ENCODE measurements around the gene PCMT1. TPM values are rescaled to one million over a fixed set of nuclear protein-coding genes. Genes with fewer than 3 reads are reported as not detected.
"Not testable (repeated sequence)": the region's sequence is repeated elsewhere in the genome, so short reads cannot be mapped to it uniquely, and the experiment has no call there.

The PCMT1 gene
- total RNA-seq, 1 donor from 2014 or later, result 152 TPM

DNA sequence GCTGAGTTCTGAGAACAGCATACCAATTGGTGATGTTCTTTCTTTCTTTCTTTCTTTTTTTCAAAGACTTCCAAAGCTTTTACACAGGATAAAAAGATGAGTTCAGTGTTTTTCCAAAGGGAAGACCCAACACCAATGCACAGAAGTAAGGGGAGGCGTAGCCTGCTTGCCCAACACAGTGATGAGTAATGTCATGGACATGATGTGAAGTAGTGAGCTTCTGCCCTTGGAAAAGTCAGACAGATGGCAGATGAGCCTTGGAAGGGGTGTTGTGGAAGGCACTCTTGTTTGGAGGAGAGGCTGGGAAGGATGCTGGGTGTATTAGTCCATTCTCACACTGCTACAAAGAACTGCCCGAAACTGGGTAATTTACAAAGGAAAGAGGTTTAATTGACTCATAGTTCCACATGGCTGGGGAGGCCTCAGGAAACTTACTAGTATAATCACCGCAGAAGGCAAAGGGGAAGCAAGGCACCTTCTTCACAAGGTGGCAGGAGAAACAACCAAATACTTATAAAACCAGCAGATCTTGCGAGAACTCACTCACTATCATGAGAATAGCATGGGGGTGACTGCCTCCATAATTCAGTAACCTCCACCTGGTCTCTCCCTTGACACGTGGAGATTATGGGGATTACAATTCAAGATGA is 102.0 kb downstream of the PCMT1 start:
- FAIRE-seq, result no peak
- DNase-seq (ENCODE audit: low spot score in 2 of 2), result no peak

DNA sequence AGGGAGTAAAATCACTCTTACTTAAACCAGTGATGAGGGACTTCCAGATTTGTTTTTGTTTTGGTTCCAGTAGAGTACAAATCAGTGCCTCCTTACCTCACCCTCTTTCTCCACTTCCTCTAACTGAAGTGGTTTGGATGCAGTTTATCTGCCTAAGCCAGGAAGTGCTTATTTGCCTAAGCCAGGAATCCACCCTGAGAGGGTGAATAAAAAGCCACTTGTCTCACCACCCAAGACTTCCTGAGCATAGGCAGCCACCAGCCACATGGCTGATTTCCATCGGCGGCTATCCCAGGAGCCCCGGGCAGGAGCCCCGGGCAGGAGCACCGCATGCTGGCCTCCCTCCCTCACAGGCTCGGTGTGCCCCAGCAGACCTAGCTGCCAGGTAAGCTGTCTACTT is 102.6 kb downstream of the PCMT1 start:
- DNase-seq (ENCODE audit: low spot score in 2 of 2) (no peak), FAIRE-seq (no peak)

DNA sequence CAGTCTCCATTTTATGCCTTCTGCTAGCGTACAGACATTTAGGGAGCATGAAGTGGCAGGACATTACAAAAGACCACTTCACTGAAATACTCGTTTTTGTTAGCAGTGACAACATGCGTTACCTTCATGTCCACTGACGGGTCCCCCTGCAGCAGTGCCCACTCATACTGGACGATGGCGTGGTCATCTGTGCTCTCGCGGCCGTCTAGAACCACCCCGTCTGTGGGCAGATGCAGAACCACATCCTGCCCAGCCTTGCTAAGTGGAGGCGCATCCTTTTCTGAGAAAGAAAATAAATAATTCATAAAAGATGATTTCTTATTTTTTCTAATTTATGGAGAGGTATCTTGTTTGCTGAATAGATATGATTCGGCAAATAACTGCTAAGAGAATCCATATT is 103.3 kb downstream of the PCMT1 start:
- FAIRE-seq (no peak), DNase-seq (ENCODE audit: low spot score in 2 of 2) (no peak)

DNA sequence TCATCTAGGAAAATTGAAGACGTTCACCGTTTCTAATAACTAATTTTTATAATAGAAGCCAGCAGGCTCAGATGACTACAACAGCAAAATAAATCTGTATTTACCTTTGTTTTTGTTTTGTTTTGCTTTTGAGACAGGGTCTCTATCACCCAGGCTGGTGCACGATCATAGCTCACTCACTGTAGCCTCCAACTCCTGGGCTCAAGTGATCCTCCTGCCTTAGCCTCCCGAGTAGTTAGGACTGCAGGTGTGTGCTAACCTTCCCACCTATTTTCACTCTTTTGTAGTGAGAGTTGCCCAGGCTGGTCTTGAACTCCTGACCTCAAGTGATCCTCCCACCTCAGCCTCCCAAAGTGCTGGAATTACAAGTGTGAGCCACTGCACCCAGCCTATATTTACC is 104.5 kb downstream of the PCMT1 start:
- not testable (repeated sequence) for FAIRE-seq

DNA sequence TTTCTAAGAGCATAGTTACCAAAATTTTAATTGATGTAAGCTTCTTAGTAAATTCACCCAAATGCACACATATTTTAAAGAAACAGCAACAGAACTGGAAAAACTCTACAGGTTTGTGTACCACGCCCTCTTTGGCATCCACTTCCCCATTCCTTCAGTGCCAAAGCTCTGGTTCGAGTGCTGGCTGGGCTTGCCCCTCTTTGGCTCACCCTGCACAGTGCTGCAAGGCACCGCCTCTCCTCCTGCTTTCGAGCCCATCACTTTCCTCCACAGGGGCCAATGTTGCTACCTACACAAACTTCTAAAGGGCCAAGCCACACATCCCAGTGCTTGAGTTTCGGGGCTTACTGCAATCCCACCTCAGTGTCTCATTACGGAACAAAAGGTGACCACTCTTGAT is 105.0 kb downstream of the PCMT1 start:
- FAIRE-seq (no peak), DNase-seq (ENCODE audit: low spot score in 2 of 2) (no peak)

More for the DNA sequence above, 104.5 kb downstream of the PCMT1 start:
- DNase-seq (ENCODE audit: low spot score in 2 of 2), result not testable (repeated sequence)

DNA sequence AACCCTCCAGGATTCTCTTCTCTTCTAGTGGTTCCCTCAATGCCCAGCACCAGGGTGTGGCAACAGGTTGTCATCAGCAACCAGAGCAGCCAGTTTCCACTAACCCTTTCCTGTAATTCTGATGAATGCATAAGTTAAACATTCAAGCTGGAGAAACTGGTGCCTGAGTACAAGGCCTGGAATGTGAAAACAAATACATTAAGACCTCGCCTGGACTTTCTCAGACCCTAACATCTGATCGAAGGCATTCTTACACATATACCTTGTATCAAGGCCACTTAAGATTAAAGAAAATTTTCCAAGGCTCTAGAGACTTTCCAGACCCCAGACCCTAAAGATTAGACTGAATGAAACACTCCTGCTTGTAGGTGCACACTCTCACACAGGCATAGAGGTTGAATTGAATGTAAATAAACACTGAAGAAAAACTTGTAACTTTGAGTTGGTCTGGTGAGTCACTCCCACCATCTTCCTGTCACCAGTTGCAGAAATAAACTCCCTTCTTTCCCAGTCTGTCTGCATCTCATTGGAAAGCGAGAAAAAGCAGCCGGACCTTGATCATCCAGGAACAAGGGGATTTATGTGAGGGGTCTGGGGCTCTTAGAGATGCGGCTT is 105.6 kb downstream of the PCMT1 start:
- FAIRE-seq (no peak), DNase-seq (ENCODE audit: low spot score in 2 of 2) (no peak)

DNA sequence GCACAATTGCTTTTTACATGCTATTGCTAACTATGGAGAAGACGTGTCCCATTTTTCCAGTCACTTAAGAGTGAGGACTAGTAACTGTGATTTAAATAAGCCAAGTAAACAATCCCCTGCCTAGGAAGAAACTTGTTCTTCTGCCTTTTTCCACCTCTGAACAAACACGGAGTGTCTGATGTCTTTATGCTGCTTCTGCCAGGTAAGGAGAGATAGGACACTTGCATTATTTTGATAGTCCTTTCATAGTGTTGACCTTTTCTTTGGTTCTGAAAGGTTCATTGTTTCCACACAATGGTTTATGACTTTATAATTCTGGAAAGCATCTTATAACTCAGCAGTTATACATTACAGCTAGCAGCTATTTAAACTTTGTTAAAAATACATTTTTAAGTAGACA is 106.2 kb downstream of the PCMT1 start:
- DNase-seq (ENCODE audit: low spot score in 2 of 2) (no peak), FAIRE-seq (no peak)

DNA sequence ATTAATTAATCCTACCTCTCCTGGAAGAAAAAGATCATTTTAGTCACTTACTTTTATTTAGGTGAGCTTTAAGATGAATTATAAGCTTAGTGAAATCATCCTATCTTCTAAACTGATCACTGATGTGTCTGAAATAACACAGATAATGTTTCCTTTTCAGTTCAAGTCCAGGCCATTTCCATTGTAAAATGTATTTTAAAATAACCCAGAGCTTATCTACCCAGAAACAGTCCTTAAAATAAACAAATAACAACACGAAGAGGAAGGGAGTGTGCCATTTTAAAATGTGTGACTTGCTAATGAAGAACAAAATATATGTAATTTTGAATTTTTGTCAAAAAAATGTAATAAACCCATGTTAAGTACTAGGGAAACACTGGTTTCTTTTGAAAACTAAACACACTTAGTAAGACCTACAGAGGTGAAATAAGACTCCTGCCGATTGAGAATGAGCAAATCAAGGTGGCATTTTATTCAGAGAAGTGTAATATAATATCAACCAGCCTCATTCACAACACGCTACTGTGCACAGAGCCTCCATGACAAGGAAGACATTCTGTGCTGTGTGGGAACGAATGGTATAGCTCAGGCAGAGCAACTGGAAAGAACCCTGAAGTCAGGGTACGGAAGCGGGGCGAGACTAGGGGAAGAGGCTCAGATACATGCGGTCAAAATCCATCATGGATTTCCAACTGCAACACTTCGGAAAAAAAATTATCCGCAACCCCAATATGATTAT is 106.9 kb downstream of the PCMT1 start:
- no peak for DNase-seq (ENCODE audit: low spot score in 2 of 2)
- FAIRE-seq, result no peak

DNA sequence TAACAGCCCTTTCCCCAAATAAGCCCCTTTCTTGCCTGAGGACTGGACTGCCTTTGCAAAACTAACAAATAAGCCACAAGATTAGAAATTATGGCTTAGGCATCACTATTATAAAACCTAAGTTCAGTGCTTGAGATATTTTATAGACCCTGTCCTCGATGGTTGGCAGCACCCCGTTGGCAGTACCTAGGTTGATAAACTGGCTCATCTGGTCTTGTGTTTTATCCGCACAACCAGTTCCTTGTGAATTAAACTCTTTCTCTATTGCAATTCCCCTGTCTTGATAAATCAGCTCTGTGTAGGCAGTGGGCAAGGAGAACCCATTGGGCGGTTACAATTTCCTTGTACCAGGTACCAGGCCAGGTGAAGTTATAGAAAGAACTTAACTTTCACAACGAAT is 108.0 kb downstream of the PCMT1 start:
- no peak for DNase-seq (ENCODE audit: low spot score in 2 of 2)
- no peak for FAIRE-seq

DNA sequence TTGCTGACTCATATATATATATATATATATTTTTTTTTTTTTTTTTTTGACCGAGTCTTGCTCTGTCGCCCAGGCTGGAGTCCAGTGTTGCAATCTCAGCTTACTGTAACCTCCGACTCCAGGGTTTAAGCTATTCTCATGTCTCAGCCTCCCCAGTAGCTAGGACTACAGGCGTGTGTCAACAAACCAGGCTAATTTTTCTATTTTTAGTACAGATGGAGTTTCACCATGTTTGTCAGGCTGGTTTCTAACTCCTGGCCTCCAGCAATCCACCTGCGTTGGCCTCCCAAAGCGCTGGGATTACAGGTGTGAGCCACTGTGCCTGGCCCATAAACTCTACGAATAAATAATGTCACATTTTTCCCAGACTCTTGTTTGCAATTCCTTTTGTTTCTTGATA is 109.8 kb downstream of the PCMT1 start:
- FAIRE-seq, result no peak
- no peak for DNase-seq (ENCODE audit: low spot score in 2 of 2)

DNA sequence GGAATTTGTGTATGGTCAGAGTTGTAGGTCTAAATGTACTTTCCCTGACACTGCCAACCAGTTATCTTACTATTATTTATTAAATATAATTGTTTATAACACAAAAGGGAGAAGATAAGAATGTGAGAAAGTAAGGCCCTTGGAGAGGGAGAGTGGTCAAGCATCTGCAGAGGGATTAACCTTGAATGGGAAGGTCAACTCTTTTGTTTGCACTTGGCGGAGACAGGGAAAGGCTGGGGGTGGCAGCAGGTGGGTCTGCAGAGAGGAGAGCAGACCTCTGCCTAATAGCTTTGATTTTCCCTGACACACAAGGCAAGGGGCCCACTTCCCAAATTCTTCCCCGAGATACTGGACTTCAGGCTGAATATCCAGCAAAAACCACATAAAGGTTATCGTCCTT is 110.4 kb downstream of the PCMT1 start:
- no peak for FAIRE-seq
- DNase-seq (ENCODE audit: low spot score in 2 of 2), result no peak

DNA sequence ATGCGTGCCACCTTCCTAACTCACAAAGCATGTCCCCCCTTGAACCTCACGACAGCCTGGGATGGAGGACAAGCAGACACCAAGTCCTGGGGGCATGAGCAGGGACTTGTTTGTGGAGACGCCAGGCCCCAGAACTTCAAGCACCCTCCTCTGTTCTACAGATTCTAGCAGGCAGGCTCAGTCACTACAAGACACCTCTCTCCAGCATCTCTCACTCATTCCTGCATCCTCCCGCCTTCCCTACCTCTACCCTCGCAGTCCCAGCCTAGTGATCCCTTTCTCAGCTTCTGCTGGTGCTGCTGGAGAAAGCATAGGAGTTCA is 110.9 kb downstream of the PCMT1 start:
- DNase-seq (ENCODE audit: low spot score in 2 of 2) (no peak), FAIRE-seq (no peak)

Other genes with a start within 250 kb of the PCMT1 start
- gene PPIL4, start 203.7 kb upstream of the PCMT1 start, total RNA-seq, result 35.1 TPM
- gene GINM1, start 183.4 kb upstream of the PCMT1 start, total RNA-seq, result 31.0 TPM
- 23.6 TPM for gene KATNA1, start 101.0 kb upstream of the PCMT1 start, total RNA-seq
- 22.8 TPM for gene LATS1, start 31.6 kb upstream of the PCMT1 start, total RNA-seq
- gene NUP43, start 3.2 kb upstream of the PCMT1 start, total RNA-seq, result 24.9 TPM
- 30.6 TPM for gene LRP11, start 114.6 kb downstream of the PCMT1 start, total RNA-seq
- not detected for gene RAET1E, start 148.4 kb downstream of the PCMT1 start, total RNA-seq
- not detected for gene RAET1G, start 173.4 kb downstream of the PCMT1 start, total RNA-seq
- gene ULBP2, start 192.3 kb downstream of the PCMT1 start, total RNA-seq, result 5.3 TPM
- 1.6 TPM for gene ULBP1, start 214.2 kb downstream of the PCMT1 start, total RNA-seq

Data from frontal cortex (tissue), 4 donors.